Measurements from ENCODE around the gene GPD1. TPM values are rescaled to one million over a fixed set of nuclear protein-coding genes. Genes with fewer than 3 reads are reported as not detected.
A peak's percentile ranks its signal among the peaks of the same experiment; 100 is the strongest.

Gene GPD1
- total RNA-seq, 1 experiment from 2014 or later, result 8.0 TPM

DNA sequence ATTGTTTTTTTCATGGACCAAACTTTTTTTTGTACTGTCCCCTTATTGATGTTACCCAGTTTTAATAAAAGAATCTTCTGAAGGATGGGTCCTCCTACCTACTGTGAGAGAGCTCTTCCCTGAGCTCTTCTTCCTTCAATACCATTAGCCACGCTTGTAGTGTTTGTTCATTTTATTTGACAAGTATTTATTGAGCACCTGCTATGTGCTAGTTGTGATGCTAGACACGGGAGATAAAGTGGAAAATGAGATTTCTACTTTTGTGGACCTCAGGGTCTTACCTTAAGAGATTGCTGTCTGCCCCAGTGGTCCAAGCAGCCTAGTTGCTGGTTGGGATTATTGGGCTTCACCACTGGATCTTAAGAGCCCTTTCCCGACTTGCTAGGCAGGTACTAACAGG lies 3.2 kb upstream of the GPD1 start:
- no peak for DNase-seq (ENCODE audit: low spot score)

DNA sequence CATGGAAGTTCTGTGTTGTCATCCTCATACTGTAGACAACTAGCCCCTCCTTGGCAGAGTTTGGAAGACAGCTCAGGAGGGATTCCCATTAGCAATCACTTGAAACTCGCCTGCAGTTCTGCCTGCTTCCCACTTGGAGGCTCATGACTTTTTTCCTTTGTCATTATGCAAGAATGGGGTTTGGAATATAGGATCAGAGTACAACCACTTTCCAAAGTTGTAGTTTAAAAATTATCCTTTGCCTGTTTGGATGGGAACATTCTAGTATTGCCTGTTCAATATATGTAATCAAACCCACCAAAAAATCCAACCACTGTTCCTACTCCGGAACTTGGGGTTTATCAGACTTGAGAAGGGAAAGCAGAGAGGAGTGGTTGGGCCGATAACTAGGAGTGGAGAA lies 2.1 kb upstream of the GPD1 start:
- DNase-seq (ENCODE audit: low spot score), result peak; percentile 48

DNA sequence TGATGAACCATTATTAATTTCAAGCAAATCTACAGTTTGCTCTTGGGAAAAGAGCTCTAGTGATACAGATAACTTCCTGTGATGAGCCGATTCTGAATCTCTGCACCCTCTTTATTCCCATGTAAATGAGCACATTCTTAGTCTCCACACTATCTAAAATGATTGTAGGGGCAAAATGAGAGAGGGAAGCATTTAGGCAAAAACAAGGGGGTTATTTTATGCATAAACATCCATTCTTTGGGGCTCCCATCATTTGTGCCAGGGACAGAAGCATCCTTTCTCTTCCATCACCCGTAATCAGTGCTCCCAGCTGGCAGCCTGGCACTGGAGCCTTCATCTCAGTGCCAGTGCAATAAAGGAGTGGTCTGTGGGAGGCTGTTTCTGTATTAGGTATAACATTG lies 1.7 kb upstream of the GPD1 start:
- DNase-seq (ENCODE audit: low spot score), result no peak

DNA sequence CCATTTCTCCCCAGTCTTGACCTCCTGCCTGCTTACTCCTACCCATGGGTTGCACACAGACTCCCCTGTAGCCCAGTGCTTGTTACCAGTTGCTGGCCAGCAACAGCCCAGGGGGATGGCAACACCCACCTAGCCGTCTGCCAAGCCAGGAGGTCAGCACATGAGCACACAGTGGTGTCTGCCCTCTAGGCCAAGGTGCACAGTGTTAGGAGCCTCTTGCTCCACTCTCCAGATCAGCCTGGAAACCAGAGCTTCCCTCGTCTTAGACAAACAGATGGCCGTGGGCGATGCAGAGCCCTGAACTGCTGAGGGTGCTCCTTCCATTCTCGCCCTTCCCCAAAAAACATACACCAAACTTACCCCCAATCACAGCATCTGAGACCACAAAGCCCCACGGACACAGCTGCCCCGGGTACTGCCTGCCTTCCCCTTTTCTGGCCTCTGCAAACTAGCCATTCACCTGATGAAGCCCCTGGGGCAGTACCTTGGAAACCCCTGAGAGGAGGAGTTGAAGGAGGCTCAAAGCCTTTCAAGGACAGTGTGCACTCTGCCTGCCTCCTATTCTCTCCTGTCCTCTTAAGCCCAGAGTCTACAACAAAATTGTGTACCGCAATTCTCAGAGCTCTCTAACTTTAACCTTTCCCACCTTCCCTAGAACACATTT lies 1.0 kb upstream of the GPD1 start:
- DNase-seq (ENCODE audit: low spot score), result no peak

DNA sequence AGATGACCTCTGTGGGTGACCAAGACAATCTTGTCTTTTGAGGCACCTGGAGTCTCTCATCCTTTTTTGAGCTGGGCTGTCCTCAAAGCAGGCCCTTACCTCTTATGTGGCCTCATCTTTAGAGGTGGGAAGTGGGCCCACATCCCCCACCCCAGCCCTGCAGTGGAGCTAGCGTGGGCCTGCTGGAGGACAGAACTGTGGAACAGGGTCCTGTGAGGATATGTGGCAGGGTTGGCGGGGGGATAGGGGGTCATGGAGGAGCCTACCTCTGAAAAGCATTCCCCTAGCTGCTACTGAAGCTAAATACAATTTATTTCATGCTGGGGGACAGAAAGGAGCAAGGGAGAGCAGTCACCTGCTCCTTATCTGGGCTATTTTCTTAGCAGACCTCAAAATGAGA lies 457 bp upstream of the GPD1 start:
- no peak for DNase-seq (ENCODE audit: low spot score)

DNA sequence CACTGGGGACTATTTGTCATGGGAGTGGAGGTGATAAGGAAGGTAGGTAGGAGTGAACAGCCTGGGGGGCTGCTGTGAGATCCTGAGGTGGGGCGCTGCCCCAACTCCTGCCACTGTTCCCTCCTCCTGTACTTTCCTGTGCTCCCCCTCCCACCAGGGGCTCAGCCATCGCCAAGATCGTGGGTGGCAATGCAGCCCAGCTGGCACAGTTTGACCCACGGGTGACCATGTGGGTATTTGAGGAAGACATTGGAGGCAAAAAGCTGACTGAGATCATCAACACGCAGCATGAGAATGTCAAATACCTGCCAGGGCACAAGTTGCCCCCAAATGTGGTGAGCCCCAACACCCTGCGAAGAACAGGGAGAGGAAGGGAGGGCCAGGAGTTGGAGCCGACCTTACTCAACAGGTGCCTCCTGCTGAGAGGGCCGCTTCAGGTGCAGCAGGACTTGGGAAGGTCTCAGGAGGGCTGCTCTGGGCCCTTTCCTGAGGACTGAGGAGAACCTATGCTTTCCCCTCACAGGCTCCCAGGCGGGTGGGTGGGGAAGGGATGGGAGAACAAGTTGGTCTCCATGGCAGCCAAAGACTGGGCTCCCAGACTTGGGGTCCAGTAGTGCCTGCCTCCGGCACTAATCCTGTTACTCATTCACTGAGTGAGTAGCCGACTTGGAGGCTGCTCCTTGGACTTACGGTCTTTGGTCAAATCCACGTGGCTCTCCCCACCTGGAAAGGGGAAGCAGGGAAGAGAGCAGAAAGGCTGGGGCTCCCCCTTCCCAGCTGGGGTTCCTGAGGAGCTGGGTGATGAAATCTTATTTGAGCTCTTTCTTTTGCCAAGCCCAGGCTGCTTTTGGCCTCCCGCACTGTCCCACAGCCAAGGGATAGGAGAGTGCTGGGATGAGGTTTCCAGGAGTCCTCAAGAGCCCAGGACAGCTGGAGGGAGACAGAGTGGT lies 884 bp downstream of the GPD1 start:
- DNase-seq (ENCODE audit: low spot score), result no peak

DNA sequence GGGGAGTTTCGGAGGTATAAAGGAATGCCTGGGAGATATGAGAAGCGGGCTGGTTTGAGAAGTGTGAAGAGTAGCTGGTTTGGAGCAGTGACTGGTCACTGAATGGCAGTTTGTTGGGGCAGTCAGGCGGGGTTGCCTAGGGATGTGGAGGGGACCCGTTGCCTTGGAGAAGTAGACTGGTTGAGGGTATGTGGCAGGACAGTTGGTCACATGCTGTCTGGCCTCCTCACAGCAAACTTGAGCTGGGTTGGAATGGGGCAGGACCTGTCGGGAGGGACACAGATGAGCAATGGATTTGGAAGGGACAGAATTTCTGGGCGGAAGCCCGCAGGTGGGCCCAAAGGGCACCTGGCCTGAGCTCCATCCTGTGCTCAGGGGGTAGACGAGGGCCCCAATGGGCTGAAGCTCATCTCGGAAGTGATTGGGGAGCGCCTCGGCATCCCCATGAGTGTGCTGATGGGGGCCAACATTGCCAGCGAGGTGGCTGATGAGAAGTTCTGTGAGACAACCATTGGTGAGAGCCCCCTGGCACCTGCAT lies 2.2 kb downstream of the GPD1 start:
- DNase-seq (ENCODE audit: low spot score), result no peak

DNA sequence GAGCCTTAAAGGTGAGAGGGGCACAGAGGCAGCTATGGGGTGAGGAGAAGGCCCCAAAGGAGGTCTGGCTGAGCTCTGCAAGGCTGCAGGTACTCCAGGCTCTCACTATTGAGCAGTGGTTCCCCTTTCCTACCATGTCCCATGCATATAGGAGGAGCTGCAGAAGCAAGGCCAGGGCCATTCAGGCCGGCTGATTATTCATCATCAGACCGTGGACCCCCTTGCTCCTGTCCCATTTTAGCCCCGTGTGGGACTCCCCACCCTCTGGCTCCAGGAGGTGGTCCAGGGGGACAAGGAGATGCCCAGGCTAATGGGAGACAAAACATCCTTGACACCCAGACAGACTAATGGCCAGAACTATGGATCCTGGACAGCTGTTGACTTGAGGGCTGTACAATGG lies 3.1 kb downstream of the GPD1 start:
- DNase-seq (ENCODE audit: low spot score), result no peak

DNA sequence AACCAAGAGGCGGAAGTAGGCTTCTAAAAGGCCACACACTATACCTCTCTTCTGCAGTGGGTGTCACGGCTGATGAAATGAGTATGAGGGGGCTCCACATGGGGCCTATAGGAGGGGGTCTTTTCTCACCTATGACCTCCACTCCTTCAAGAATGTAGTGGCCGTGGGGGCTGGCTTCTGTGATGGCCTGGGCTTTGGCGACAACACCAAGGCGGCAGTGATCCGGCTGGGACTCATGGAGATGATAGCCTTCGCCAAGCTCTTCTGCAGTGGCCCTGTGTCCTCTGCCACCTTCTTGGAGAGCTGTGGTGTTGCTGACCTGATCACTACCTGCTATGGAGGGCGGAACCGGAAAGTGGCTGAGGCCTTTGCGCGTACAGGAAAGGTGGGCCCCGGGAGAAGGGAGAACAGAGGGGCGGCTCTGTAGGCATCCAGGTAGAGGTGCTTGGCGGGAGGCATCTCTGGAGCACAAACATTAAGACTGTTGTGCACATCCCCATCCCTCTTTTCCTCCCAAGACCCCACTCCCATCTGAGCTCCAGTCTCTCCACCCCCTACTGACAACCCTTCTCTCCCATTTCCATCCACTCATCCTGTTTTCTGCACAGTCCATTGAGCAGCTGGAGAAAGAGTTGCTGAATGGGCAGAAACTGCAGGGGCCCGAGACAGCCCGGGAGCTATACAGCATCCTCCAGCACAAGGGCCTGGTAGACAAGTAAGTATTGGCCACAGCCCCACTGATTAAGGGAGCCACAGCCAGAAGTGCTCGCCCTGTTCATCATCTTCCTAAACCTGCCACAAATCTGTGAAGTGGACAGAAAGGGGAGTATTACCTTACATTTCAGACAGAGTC lies 3.8 kb downstream of the GPD1 start:
- DNase-seq (ENCODE audit: low spot score), result no peak

DNA sequence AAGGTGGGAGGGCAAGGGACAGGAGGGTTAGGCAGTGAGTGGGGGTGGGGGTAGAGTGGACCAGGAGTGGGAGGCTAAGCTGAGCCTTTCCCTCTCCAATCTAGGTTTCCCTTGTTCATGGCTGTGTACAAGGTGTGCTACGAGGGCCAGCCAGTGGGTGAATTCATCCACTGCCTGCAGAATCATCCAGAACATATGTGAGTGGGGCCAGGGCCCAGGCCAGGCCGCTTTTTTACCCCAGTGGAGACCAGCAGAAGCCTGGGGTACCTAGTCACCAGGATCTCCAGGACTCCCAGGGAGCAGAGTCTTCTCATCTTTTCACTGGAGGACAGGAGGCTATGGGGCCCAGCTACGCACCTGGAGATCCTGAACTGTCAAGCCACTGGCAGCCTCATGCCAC lies 5.5 kb downstream of the GPD1 start:
- DNase-seq (ENCODE audit: low spot score), result no peak

DNA sequence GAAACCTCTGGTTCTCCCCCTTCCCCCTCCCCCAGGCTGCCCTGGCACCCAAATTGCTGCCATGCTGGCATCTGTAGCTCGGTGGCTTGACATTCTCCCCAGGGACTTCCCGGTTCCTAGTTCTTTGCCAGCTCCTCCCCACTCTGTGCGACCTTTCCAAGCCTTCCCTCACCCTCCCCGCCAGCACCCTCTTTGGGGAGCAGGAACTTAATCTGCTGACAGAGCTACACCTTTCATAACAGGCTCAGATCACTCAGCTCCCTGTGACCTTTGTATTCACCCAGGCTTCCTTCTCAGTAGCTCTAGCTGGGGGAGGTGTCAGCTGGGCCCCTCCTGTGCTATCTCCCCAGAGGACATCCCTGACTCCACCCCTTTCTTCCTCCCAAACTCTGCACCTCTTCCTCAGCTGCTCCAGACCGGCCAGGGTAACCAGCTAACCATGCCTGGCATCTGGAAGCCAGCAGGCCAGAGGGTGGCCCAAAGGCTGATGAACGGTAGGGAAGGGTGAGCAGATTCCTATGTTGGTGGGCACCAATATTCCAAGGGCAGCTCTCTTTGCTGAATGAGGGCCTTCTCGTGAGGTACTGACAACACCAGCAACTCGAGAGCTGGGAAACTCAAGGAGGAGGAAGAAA lies 6.4 kb downstream of the GPD1 start:
- DNase-seq (ENCODE audit: low spot score), result peak; percentile 77

DNA sequence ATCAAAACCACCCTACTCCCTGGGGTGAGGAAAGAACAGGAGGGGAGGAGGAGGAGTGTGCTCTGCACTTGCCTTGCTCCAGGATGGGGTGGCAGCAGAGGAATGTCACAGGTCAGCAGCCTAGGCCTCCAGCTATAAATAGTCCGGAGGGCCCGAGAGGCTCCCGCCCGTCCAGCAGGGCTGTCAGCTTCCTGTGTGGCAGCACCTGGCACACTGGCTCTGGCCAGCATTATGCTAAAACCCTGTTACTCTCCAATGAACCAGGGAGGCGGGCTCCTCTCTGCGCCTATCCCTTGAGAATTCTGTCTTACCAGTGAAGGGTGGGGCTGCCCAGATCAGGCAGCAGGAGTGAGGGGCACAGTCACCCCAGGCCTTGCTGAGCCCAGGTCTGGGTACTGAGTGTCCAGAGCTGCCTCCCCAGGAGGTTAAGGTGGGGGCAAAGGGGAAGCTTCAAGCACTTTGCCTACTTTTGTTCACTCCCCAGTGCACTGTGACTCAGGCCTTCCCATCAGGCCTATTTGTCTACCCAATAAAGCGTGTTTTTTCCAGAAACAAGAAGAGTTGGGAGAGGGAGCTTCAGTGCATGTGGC lies 7.0 kb downstream of the GPD1 start:
- peak; percentile 80 for DNase-seq (ENCODE audit: low spot score)

DNA sequence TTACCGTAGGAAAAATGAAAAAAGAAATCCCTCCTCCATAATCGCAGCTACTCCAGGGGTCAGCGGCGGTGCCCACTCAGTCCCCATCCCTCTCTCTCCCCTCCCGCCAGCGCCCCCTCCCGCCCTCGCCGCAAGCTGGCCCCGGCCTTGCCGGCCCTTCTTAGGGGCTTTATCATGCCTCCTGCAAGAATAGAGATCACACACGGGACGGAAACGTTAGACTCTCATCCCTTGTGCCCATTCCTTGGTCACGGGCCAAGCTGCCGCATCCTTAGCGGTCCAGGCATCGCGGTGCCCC lies 7.5 kb downstream of the GPD1 start:
- no peak for DNase-seq (ENCODE audit: low spot score)

DNA sequence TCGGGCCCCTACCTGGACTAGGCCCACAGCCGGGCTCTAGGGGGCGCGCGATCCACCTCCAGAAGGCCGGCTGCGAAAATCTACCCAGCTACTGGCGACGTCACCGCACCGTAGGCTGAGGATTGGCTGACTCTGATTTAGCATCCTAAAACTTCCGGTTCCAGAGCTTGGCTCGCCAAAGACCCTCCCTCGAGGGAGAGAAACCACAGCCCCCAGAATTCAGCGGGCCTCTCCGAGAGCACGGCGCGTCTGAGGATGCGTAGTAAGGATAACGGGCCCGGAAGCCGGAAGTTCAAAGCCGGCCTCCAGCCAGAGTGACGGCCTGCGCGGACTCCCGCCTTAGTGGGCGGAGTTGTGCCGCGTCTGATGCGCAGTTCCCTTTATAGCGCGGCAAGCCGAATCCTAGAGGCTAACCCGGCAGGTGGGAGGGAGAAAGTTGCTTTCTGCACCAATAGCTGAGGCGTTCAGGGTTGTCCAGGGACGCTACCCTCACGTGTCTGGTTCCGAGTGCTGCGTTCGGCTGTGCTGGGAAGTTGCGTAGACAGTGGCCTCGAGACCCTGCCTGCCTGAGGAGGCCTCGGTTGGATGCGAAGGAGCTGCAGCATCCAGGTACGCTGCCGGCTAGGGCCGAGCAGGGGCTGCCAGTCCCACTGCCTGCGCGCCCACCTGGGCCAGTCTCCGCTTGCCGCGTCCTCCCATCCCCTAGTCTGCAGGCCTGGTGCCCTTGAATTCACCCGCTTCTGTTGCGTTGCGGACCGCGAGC lies 8.1 kb downstream of the GPD1 start, which contains the start of gene COX14:
Gene COX14, plus strand, starts transcription at position 544 of the 763 bp plus-strand sequence. CDS start 7,808 bp downstream, outside the sequence.
- DNase-seq (ENCODE audit: low spot score), result peak; percentile 99

DNA sequence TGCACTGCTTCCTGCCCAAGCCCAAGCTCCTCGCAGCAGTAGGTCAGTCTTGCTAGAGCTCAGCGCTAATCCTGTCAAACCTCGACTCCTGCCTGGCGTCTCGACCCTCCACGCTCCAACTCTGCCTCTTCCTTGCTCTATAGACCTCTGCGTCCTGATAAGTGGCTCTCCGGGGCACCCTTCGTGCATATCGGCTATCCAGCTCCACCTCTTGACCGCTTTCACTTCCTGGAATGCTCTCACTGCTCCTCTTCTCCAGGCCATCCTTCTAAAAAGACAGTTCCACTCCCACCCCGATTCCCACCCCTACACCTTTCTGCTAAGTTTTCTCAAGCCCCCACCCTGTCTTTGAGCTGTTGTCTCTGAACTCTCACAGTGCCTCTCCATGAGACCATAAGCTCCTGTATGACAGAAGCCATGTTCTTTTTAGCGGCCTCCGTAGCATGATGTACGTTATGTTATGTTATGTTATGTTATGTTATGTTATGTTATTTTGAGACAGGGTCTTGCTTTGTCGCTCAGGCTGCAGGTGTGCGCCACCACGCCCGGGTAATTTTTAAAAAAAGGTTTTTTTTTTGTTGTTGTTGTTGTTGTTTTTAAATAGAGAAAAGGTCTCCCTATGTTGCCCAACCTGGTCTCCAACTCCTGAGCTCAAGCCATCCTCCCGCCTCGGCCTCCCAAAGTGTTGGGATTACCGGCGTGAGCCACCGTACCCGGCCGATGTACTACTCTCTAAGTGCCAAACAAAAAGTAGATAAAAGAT lies 8.8 kb downstream of the GPD1 start:
- DNase-seq (ENCODE audit: low spot score), result no peak

DNA sequence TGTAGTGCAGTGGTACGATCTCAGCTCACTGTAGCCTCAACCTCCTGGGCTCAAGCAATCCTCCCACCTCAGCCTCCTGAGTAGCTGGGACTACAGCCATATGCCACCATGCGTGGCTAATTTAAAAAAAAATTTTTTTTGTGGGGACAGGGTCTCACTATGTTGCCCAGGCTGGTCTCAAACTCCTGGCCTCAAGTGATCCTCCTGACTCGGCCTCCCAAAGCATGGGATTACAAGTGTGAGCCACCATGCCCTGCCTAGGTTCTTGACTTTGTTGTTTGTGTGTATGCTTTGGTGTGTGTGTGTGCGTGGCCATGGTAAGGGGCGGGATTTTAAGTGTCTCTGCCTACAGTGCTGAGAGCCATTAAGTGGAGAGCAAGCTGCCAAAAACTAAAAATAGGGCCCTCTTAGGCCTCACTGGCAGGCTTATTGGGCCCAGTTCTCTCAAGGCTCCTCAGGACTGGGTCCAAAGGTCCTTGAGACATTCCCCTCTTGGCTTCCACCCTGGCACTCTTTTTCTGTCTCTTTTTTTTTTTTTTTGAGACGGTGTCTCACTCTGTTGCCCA lies 13.3 kb downstream of the GPD1 start:
- no peak for DNase-seq (ENCODE audit: low spot score)

DNA sequence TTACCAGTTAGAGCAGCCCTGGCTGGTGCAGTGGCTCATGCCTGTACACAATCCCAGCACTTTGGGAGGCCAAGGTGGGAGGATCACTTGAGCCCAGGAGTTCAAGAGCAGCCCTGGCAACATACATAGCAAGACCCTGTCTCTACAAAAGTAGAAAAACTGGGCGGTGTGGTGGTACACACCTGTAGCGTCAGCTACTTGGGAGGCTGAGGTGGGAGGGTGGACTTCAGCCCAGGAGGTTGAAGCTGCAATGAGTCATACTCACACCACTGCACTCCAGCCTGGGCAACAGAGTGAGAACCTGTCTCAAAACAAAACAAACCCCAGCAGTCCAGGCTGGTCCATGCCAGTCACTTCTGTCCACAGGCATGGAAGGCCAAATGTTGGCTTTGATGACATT lies 15.6 kb downstream of the GPD1 start:
- no peak for DNase-seq (ENCODE audit: low spot score)

DNA sequence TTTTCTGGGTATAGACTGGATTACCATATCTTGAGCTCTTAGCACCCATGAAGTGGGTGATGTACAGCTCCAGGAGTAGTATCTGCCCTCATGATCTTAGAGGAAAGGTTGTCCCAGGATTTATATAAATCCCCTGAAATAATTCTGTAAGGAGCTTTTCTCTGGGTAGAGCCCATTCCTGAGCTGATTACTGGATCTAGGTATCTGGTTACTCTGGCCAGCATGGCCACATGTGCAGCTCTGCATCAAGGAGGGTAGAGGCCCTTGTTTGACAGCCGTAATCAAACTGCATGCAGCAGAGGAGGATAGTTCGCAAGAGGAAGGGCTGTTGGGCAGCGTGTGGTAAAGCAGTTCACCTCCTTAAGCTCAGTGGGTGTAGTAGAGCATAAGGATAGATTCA lies 16.7 kb downstream of the GPD1 start:
- DNase-seq (ENCODE audit: low spot score), result no peak

DNA sequence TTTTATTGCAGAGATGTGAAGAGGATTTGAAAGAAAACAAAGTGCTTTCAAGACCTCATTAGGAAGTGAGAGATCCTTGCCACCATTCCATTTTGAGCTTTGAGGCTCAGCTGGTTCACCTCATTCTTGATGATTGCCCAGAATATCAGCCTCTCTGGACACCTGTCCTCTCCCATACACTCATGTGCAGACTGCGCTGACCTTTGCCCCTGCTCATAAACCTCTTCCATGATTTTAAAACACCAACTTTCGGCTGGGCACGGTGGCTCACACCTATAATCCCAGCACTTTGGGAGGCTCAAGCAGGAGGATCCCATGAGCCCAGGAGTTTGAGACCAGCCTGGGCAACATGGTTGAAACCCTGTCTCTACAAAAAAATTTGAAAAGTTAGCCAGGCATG lies 17.1 kb downstream of the GPD1 start:
- DNase-seq (ENCODE audit: low spot score), result no peak

Data from HT-29 (cell line).